ENCODE measurements around the gene EPM2AIP1.

EPM2AIP1 gene

DNA sequence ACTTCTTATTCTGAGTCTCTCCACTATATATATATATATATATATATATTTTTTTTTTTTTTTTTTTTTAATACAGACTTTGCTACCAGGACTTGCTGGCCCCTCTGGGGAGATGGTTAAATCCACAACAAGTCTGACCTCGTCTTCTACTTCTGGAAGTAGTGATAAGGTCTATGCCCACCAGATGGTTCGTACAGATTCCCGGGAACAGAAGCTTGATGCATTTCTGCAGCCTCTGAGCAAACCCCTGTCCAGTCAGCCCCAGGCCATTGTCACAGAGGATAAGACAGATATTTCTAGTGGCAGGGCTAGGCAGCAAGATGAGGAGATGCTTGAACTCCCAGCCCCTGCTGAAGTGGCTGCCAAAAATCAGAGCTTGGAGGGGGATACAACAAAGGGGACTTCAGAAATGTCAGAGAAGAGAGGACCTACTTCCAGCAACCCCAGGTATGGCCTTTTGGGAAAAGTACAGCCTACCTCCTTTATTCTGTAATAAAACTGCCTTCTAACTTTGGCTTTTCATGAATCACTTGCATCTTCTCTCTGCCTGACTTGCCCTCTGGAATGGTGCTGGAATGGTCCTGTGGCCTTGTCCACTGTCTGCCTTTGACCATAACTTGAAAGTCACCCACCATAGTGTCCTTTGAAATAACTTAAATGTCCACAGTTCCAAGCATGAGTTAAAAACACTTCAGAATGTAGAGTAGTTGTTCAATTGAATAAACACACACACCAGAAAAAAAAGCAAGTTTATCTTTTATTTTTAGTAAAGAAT lies 32.8 kb upstream of the EPM2AIP1 start:
- DNase-seq (ENCODE audit: low read depth), result no peak
- TF ChIP-seq, protein P1, sequence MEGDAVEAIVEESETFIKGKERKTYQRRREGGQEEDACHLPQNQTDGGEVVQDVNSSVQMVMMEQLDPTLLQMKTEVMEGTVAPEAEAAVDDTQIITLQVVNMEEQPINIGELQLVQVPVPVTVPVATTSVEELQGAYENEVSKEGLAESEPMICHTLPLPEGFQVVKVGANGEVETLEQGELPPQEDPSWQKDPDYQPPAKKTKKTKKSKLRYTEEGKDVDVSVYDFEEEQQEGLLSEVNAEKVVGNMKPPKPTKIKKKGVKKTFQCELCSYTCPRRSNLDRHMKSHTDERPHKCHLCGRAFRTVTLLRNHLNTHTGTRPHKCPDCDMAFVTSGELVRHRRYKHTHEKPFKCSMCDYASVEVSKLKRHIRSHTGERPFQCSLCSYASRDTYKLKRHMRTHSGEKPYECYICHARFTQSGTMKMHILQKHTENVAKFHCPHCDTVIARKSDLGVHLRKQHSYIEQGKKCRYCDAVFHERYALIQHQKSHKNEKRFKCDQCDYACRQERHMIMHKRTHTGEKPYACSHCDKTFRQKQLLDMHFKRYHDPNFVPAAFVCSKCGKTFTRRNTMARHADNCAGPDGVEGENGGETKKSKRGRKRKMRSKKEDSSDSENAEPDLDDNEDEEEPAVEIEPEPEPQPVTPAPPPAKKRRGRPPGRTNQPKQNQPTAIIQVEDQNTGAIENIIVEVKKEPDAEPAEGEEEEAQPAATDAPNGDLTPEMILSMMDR (IDR thresholded peaks at IDR 0.05; ENCODE audit: control insufficient read depth, extremely low read depth, insufficient read depth), result no peak
- H3K4me3 ChIP-seq (ENCODE audit: low read depth, low read length), result no peak overlapping the region

DNA sequence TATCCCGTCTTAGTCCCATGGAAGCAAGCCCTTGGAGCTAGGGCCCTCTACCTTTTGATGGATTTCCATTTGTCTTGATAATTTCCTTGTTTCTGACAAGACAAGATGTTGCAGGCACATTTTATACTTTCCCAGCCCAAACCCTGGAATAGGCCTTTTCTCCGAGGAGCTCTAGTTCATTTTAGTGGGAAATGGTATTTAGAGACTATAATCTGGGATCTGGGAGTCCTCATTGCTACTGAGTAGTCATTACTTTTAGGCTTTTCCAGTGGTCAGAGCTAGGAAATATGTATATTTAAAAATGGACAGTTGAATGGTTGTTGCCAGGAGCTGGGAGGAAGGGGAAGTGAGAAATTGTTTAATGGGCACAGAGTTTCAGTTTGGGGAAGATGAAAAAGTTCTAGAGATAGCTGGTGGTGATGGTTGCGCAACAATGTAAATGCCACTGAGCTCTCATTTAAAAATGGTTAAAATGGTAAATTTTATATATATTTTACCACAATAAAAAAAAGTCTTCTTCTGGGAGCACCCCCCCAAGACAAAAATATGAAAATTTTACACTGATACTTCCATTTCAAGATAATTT lies 32.0 kb upstream of the EPM2AIP1 start:
- TF ChIP-seq, protein P1 (IDR thresholded peaks at IDR 0.05; ENCODE audit: control insufficient read depth, extremely low read depth, insufficient read depth), result no peak
- H3K4me3 ChIP-seq (ENCODE audit: low read depth, low read length), result no peak overlapping the region
- no peak for DNase-seq (ENCODE audit: low read depth)

DNA sequence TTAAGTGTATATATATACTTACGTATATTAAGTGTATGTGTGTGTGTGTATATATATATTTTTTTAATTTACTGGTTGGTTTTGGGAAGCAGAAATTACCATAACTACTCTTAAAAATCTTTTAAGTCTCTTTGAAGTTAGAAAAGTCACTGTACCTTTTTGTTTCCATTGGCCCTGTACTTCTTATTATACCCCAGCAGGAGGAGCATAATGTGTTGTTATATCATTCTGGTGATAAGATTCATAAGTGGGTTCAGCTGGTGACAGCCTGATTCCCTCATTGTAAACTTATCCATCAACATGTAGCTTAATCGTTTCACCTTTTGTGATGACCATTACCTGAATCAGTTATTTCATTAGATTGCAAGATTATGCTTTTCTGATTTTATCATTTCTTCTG lies 31.2 kb upstream of the EPM2AIP1 start:
- DNase-seq (ENCODE audit: low read depth), result no peak
- H3K4me3 ChIP-seq (ENCODE audit: low read depth, low read length), result no peak overlapping the region
- TF ChIP-seq, protein P1 (IDR thresholded peaks at IDR 0.05; ENCODE audit: control insufficient read depth, extremely low read depth, insufficient read depth), result peak; percentile 60

DNA sequence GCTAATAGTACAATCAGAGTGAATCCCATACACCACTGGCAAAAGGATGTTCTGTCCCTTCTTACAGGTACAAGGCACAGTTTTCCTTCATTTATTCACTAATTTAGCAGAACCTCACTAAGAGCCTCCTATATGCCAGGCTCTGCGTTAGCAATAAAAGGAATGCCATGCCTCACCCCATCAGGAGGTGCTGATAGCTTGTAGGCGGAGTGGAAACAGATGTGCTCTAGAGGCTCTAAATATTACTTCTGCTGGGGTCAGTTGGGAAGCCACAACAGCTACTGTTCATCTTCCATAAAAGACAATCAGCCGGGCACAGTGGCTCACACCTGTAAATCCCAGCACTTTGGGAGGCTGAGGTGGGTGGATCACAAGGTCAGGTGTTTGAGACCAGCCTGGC lies 24.8 kb upstream of the EPM2AIP1 start:
- no peak overlapping the region for H3K4me3 ChIP-seq (ENCODE audit: low read depth, low read length)
- no peak for DNase-seq (ENCODE audit: low read depth)
- TF ChIP-seq, protein P1 (IDR thresholded peaks at IDR 0.05; ENCODE audit: control insufficient read depth, extremely low read depth, insufficient read depth), result no peak

DNA sequence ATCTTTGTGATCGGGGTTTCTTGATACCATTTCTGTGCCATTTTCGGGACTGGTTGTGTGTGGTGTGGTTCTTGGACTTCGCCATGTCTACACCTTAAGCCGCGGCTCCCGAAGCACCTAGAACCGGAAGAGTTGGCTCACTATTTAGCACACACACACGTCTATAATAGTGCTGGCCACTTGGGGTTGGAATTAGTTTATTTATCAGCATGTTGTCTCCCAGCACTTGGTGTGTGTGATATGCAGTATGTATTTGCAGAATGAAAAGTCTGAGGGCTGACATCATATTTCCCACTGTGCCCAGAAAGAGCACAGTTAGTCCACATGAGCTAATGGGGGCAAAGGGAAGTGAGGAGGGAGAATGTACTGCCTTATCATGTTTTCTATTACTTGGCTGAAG lies 24.0 kb upstream of the EPM2AIP1 start:
- no peak overlapping the region for H3K4me3 ChIP-seq (ENCODE audit: low read depth, low read length)
- no peak for DNase-seq (ENCODE audit: low read depth)
- TF ChIP-seq, protein P1 (IDR thresholded peaks at IDR 0.05; ENCODE audit: control insufficient read depth, extremely low read depth, insufficient read depth), result no peak

DNA sequence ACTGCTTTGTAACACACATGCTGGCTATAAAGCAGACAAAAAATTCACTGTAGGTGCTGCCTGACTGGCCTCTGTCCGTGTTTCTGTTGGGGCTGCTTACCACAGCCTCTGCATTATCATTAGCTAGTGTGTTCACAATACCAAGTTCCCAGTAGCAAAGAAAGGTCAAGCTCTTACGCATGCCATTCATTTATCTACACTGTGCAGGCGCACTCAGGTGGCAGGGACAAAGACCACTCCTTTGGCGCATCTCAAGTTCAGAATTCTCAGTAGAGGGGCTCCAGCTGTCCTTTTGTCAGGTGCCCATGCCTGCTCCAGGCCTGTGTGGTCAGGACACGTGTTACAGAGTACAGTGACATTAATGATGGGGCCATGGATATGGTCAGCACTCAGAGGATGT lies 22.7 kb upstream of the EPM2AIP1 start:
- TF ChIP-seq, protein P1 (IDR thresholded peaks at IDR 0.05; ENCODE audit: control insufficient read depth, extremely low read depth, insufficient read depth), result no peak
- DNase-seq (ENCODE audit: low read depth), result no peak
- no peak overlapping the region for H3K4me3 ChIP-seq (ENCODE audit: low read depth, low read length)

Measured in LNCaP clone FGC (cell line).